Measurements from ENCODE around the gene LHPP.
A peak's percentile ranks its signal among the peaks of the same experiment; 100 is the strongest.

LHPP gene

GRCh38 chr10:124648131-124648475 lies 186.5 kb downstream of the LHPP start:
- TF ChIP-seq CTCF (IDR thresholded peaks at IDR 0.05; ENCODE audit: low read depth, low read length, missing control alignments), result no peak
- Histone ChIP-seq H3K36me3 (replicated peaks) (no peaks in the 10 kb centered on the region), H3K27me3 (replicated peaks) (no peaks in the 10 kb centered on the region), H3K4me3 (ENCODE audit: low read depth, low read length) (no peak overlapping the region), H3K27ac (no peak overlapping the region)
- in situ Hi-C loops (cut with HindIII; ENCODE audit: low pct_ligation_motif_present, low sequenced_read_pairs), result no loop called here
- DNase-seq, result no peak

GRCh38 chr10:124648738-124649137 lies 187.1 kb downstream of the LHPP start:
- H3K36me3 ChIP-seq (replicated peaks), result no peaks in the 10 kb centered on the region
- no peak overlapping the region for H3K4me3 ChIP-seq (ENCODE audit: low read depth, low read length)
- in situ Hi-C loops (cut with HindIII; ENCODE audit: low pct_ligation_motif_present, low sequenced_read_pairs), result no loop called here
- no peak for TF ChIP-seq CTCF (IDR thresholded peaks at IDR 0.05; ENCODE audit: low read depth, low read length, missing control alignments)
- H3K27ac ChIP-seq, result peak overlapping the region; percentile 63
- no peaks in the 10 kb centered on the region for H3K27me3 ChIP-seq (replicated peaks)
- DNase-seq, result peak; percentile 85

- DNase-seq, result no peak
- no peak overlapping the region for H3K4me3 ChIP-seq (ENCODE audit: low read depth, low read length)
- no peaks in the 10 kb centered on the region for H3K36me3 ChIP-seq (replicated peaks)
- H3K27me3 ChIP-seq (replicated peaks), result no peaks in the 10 kb centered on the region
- no peak for TF ChIP-seq CTCF (IDR thresholded peaks at IDR 0.05; ENCODE audit: low read depth, low read length, missing control alignments)
- in situ Hi-C loops (cut with HindIII; ENCODE audit: low pct_ligation_motif_present, low sequenced_read_pairs), result no loop called here
- peak overlapping the region; percentile 7 for H3K27ac ChIP-seq
Measured at GRCh38 chr10:124649214-124649613, 187.6 kb downstream of the LHPP start.

GRCh38 chr10:124650263-124650662 lies 188.6 kb downstream of the LHPP start:
- no peak for DNase-seq
- H3K4me3 ChIP-seq (ENCODE audit: low read depth, low read length), result no peak overlapping the region
- in situ Hi-C loops (cut with HindIII; ENCODE audit: low pct_ligation_motif_present, low sequenced_read_pairs), result no loop called here
- H3K27ac ChIP-seq, result no peak overlapping the region
- no peaks in the 10 kb centered on the region for H3K27me3 ChIP-seq (replicated peaks)
- TF ChIP-seq CTCF (IDR thresholded peaks at IDR 0.05; ENCODE audit: low read depth, low read length, missing control alignments), result no peak
- H3K36me3 ChIP-seq (replicated peaks), result no peaks in the 10 kb centered on the region

- in situ Hi-C loops (cut with HindIII; ENCODE audit: low pct_ligation_motif_present, low sequenced_read_pairs), result no loop called here
- Histone ChIP-seq H3K27me3 (replicated peaks) (no peaks in the 10 kb centered on the region), H3K36me3 (replicated peaks) (no peaks in the 10 kb centered on the region), H3K27ac (no peak overlapping the region), H3K4me3 (ENCODE audit: low read depth, low read length) (no peak overlapping the region)
- DNase-seq, result no peak
- no peak for TF ChIP-seq CTCF (IDR thresholded peaks at IDR 0.05; ENCODE audit: low read depth, low read length, missing control alignments)
Measured at GRCh38 chr10:124650820-124651401, 189.3 kb downstream of the LHPP start.

GRCh38 chr10:124651402-124651891 lies 189.8 kb downstream of the LHPP start:
- TF ChIP-seq CTCF (IDR thresholded peaks at IDR 0.05; ENCODE audit: low read depth, low read length, missing control alignments), result no peak
- in situ Hi-C loops (cut with HindIII; ENCODE audit: low pct_ligation_motif_present, low sequenced_read_pairs), result no loop called here
- DNase-seq, result no peak
- Histone ChIP-seq H3K36me3 (replicated peaks) (no peaks in the 10 kb centered on the region), H3K27me3 (replicated peaks) (no peaks in the 10 kb centered on the region), H3K27ac (no peak overlapping the region), H3K4me3 (ENCODE audit: low read depth, low read length) (no peak overlapping the region)
